Esophagus muscularis mucosa (tissue), 3 donors: Measurements from ENCODE around the gene RYR2.

Experiments
- CTCF ChIP-seq, 3 experiments: fragments of 200-600 bp in 2 of 3; fragments of 450-650 bp in 1 of 3; sonication (generic) in 2 of 3; IDR thresholded peaks; one replicate each; pipeline ENCODE4 v1.5.1; 2017 to 2019; ENCODE audit warnings: antibody characterized with exemption in 3 of 3, mild to moderate bottlenecking in 2 of 3, moderate library complexity in 1 of 3
- POLR2AphosphoS5 ChIP-seq, 2 donors: sonication (generic); formaldehyde crosslinking; IDR thresholded peaks; one replicate each; pipeline ENCODE4 v1.6.1; 2017; ENCODE audit warnings: antibody characterized with exemption in 2 of 2

GRCh38 chr1:237405912-237406311 lies 363.9 kb downstream of the RYR2 start:
- TF ChIP-seq CTCF (IDR thresholded peaks at IDR 0.05) (no peak), POLR2AphosphoS5 (IDR thresholded peaks at IDR 0.05) (no peak)
